ENCODE results near the gene CD1B.

CD1B gene

DNA sequence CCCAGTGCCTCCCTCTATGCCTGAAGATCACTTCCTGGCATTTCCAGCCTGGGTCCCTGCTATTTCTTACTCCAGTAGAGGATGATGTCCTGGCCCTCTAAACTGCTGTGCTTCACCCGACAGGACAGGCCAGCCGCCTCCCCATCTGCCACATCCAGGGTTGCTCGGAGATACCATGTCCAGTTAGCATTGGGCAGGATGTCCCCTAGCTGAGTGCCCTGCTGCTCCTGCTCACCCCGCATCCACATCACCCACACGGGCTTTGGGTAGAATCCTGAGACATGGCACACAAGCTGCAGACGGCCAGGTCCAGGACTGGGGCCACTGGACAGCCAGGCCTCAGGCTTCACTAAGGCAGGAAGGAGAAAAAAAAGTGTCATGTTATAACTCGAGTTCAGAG is 2.0 kb downstream of the CD1B start:
- CTCF ChIA-PET: interaction anchor here (0.6 kb wide), 1 partner anchor 392 kb away, joined by 3 read pairs; the partner anchor contains the start of gene OR6K3
- TF ChIP-seq, protein P1, sequence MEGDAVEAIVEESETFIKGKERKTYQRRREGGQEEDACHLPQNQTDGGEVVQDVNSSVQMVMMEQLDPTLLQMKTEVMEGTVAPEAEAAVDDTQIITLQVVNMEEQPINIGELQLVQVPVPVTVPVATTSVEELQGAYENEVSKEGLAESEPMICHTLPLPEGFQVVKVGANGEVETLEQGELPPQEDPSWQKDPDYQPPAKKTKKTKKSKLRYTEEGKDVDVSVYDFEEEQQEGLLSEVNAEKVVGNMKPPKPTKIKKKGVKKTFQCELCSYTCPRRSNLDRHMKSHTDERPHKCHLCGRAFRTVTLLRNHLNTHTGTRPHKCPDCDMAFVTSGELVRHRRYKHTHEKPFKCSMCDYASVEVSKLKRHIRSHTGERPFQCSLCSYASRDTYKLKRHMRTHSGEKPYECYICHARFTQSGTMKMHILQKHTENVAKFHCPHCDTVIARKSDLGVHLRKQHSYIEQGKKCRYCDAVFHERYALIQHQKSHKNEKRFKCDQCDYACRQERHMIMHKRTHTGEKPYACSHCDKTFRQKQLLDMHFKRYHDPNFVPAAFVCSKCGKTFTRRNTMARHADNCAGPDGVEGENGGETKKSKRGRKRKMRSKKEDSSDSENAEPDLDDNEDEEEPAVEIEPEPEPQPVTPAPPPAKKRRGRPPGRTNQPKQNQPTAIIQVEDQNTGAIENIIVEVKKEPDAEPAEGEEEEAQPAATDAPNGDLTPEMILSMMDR (conservative IDR thresholded peaks at IDR 0.05; ENCODE audit: low read depth): no peak
- H3K27ac ChIP-seq: no peak overlapping the region
- no peak for DNase-seq (ENCODE audit: low spot score)
- POLR2A ChIA-PET (ENCODE audit: low non-redundant PET): no interaction called here

DNA sequence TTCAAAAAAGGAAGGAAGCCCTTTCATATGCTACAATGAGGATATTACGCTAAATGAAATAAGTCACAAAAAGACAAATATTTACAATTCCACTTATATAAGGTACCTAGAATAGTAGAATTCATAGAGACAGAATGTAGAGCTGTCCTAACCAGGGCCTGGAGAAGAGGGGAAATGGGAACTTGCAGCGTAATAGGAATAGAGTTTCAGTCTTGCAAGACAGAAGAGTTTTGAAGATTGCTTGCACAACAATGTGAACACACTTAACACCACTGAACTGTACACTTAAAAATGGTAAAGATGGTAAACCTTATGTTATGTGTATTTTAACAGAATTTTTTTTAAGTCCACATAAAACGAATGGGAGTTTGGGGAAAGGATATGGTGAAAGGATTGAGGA is 2.9 kb downstream of the CD1B start:
- TF ChIP-seq, protein P1 (conservative IDR thresholded peaks at IDR 0.05; ENCODE audit: low read depth): no peak
- ChIA-PET CTCF (no interaction called here), POLR2A (ENCODE audit: low non-redundant PET) (no interaction called here)
- DNase-seq (ENCODE audit: low spot score): no peak
- H3K27ac ChIP-seq: no peak overlapping the region

DNA sequence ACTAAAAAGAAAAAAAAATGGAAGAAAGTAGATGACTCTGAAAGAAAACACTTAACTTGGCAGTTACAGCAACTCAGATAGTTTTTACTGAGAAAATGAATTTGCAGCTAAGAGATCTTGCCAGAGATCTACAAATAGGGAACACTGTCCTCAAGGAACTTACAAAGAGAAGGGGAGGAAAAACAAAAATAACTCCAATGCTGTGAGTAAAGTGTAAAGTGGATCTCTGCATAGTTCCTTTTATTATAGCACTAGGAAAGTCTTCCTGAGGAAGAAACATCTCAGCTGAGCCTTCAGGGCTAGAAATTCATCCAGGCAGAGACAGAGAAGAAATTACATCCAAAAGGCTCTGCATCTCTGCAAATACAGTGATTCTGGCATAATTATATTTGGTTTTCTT is 3.9 kb downstream of the CD1B start:
- ChIA-PET CTCF (no interaction called here), POLR2A (ENCODE audit: low non-redundant PET) (no interaction called here)
- H3K27ac ChIP-seq: no peak overlapping the region
- TF ChIP-seq, protein P1 (conservative IDR thresholded peaks at IDR 0.05; ENCODE audit: low read depth): no peak
- no peak for DNase-seq (ENCODE audit: low spot score)

DNA sequence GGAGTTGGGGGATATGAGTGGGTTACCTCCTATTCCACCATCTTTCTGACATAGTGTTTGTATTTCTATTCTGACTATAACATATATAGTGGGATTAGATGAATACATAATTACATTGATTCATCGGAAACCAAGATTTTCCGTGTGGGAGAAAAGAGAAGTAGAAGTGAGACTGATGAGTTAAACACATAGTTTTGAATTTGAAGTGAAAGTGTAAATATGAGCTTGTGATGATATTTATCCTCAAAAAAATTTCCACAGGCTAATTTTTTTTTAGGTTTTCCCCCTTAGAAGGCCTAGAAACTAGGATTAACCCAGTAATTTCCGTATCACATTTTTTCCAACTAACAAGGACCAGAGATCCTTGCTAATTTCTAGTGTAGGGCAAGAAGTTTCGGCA is 6.9 kb downstream of the CD1B start:
- DNase-seq (ENCODE audit: low spot score): no peak
- TF ChIP-seq, protein P1 (conservative IDR thresholded peaks at IDR 0.05; ENCODE audit: low read depth): no peak
- CTCF ChIA-PET: no interaction called here
- H3K27ac ChIP-seq: no peak overlapping the region
- POLR2A ChIA-PET (ENCODE audit: low non-redundant PET): no interaction called here

DNA sequence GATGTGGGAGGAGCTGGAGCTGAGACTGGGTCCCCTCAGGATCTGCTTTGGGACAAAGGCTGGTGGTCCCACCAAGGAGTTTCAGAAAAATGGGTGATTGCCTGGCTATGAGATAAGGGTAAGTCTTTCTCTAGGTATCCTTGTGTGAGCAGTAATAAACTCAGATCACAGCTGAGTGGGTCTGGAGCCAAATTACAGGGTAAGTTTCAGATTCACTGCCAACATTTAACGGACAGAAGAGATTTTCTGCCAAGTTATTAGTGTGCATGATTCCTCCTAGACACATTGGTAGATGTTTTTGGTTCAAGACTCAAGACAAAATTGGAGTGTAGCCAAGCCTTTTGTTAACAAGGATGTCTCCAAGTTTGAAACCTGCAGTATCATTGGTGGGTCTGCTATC is 7.5 kb downstream of the CD1B start:
- no peak overlapping the region for H3K27ac ChIP-seq
- POLR2A ChIA-PET (ENCODE audit: low non-redundant PET): no interaction called here
- TF ChIP-seq, protein P1 (conservative IDR thresholded peaks at IDR 0.05; ENCODE audit: low read depth): no peak
- CTCF ChIA-PET: no interaction called here
- no peak for DNase-seq (ENCODE audit: low spot score)

DNA sequence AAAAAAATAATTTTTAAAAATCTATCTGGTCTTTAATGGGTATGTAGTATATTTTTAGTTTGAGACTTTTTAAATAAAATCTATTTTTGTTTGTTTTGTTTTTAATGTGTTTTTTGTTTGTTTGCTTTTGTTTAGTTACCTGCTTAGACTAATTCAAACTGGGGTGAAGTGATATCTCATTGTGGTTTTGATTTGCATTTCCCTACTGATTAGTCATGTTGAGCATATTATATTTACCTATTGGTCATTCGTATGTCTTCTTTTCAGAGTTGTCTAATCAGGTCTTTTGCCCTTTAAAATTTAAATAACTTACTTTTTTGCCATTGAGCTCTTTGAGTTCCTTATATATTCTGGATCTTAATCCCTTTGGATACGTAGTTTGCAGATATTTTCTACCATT is 20.3 kb downstream of the CD1B start:
- TF ChIP-seq, protein P1 (conservative IDR thresholded peaks at IDR 0.05; ENCODE audit: low read depth): no peak
- ChIA-PET POLR2A (ENCODE audit: low non-redundant PET) (no interaction called here), CTCF (interaction anchor here (0.6 kb wide), 1 partner anchor 376 kb away, joined by 5 read pairs; the partner anchor contains the start of gene SPTA1)
- no peak for DNase-seq (ENCODE audit: low spot score)
- no peak overlapping the region for H3K27ac ChIP-seq

DNA sequence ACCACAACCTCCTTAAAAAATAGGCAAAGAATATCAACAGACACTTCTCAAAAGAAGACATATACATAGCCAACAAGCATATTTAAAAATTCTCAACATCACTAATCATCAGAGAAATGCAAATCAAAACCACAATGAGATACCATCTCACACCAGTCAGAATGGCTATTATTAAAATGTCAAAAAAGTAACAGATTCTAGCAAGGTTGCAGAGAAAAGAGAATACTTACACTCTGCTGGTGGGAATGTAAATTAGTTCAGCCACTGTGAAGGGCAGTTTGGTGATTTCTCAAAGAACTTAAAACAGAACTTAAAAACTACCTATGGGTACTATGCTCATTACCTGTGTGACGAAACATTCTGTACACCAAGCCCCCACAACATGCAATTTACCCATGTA is 20.7 kb downstream of the CD1B start:
- TF ChIP-seq, protein P1 (conservative IDR thresholded peaks at IDR 0.05; ENCODE audit: low read depth): no peak
- no peak overlapping the region for H3K27ac ChIP-seq
- ChIA-PET CTCF (interaction anchor here (0.6 kb wide), 1 partner anchor 376 kb away, joined by 5 read pairs; the partner anchor contains the start of gene SPTA1), POLR2A (ENCODE audit: low non-redundant PET) (no interaction called here)
- no peak for DNase-seq (ENCODE audit: low spot score)

All from RWPE1 (cell line).